Testis (tissue), 2 donors: ENCODE measurements around the gene COL23A1.

Experiments used
- POLR2A ChIP-seq: fragments of 450-650 bp; IDR thresholded peaks from one replicate; pipeline ENCODE4 v1.6.1; 2017; ENCODE audit warnings: antibody characterized with exemption, mild to moderate bottlenecking, moderate library complexity
- TF ChIP-seq, protein P1 (sequence below), 3 experiments: fragments of 450-650 bp in 2 of 3; fragments of 200-600 bp in 1 of 3; sonication (generic) in 1 of 3; IDR thresholded peaks; one replicate each; pipeline ENCODE4 v1.5.1; 2016 to 2019; ENCODE audit warnings: antibody characterized with exemption in 3 of 3, mild to moderate bottlenecking in 2 of 3, moderate library complexity in 1 of 3

- TF ChIP-seq, protein P1, sequence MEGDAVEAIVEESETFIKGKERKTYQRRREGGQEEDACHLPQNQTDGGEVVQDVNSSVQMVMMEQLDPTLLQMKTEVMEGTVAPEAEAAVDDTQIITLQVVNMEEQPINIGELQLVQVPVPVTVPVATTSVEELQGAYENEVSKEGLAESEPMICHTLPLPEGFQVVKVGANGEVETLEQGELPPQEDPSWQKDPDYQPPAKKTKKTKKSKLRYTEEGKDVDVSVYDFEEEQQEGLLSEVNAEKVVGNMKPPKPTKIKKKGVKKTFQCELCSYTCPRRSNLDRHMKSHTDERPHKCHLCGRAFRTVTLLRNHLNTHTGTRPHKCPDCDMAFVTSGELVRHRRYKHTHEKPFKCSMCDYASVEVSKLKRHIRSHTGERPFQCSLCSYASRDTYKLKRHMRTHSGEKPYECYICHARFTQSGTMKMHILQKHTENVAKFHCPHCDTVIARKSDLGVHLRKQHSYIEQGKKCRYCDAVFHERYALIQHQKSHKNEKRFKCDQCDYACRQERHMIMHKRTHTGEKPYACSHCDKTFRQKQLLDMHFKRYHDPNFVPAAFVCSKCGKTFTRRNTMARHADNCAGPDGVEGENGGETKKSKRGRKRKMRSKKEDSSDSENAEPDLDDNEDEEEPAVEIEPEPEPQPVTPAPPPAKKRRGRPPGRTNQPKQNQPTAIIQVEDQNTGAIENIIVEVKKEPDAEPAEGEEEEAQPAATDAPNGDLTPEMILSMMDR (IDR thresholded peaks at IDR 0.05): no peak
- TF ChIP-seq POLR2A: no peak
These were observed 124.8 kb downstream of the COL23A1 start for GRCh38 chr5:178465228-178465860.
